SIG-M5 treated with dmso at 0.1 percent for 504 hours (cell line): ENCODE measurements around the gene SEMA4D.

Experiments used
- DNase-seq: peaks from one replicate; lab custom pipeline; 2025; ENCODE audit not compliant: unreplicated experiment; lab: John Stamatoyannopoulos, UW

SEMA4D gene

GRCh38 chr9:89446261-89446960, 51.5 kb downstream of the SEMA4D start:
- DNase-seq = no peak

DNA sequence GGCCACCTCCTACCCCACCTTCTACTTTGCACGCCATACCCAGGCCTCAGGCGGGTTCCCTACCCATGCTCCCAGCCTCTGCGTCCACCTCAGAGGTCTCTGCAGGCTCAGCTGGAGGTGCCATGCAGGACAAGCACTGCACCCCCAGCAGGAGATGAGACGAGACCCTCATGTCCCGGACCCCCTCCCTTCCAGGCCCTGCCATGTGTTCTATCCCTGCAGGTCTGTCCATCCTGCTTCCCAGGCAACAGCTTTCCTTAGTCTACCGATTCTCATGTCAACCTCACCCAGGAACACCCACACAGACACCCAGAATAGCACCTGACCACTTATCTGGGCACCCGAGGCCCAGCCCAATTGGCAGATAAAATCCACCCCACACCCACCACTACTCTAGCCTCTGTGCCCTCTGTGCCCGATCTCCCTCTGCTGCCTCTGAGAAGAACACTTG, 52.1 kb downstream of the SEMA4D start:
- no peak for DNase-seq

GRCh38 chr9:89444925-89445765, 52.8 kb downstream of the SEMA4D start:
- no peak for DNase-seq

DNA sequence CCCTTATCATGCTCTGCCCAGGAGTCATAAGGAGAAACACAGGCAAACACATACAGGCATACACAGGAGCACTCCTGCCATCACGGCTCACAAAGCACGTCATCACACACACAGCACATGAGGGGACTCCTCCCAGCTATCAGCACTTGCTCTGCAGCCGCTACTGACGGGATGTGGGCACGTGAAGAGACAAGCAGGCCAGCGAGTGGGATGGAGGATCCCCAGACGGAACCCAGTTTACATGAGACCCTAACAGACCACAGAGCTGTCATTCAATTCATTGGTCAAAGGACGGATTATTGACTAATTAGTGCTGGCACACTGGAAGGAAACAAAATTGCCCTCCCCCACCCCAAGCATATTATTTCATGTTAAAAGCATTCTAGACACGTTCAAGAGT, 53.6 kb downstream of the SEMA4D start:
- DNase-seq = no peak

DNA sequence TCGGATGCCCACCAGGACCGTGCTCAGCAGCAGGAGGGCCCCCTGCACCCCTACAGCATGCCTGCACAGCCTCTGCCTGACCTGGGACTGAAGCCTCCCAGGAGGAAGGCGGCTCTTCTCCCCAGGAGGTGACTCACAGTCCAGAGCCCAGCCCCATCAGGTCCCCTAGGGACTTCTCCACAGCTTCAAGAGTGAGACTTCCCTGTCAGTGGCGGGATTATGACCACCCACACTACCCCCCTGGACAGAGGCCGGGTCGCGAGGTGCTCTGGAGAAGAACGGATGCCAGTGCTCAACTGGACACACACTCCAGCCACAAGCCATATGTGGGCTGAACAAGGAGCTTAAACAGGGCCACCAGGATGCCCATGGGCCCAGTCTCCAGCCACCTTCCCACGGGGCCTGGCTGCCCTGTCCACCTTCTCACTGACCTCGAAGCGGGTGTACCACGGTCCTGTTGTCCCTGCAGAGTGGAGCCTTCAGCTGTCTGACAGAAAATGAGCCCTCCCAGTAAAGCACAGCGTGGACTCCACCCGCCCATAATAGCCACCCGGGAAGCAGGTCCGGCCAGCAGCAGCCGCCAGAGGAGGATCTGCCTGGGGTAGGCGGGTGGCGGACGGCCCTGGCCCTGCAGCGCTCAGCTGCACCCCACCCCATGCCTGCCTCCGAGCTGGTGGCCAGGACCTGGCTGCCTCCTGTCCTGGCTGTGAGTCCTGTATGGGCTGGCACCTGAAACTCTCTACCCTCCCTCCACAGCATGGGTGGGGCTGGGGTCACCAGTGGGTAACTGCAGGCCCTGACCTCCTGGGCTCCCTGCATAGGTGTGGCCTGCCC, 54.7 kb downstream of the SEMA4D start:
- DNase-seq = peak; percentile 44

- DNase-seq = peak; percentile 69
Observed at GRCh38 chr9:89442501-89442978, 55.4 kb downstream of the SEMA4D start.

DNA sequence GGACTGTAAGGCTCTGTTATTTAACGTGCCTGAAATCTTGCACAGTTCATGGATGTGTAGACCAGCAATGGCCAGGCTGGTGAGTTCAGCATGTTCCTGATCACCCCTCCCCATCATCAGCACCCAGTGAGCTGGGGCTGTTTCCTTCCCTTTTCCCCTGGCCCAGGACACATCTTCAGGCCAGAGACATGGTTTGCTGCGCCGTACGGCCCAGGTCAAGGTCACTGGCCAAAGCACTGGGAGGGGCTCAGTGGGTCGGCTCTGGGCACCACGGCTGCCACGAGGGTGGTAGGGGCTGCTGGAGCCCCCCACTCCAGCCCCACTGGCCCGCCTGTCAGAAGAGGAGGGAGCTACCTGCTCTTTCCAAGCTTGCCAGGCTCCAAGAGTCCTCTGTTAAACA, 55.9 kb downstream of the SEMA4D start:
- DNase-seq = no peak

DNA sequence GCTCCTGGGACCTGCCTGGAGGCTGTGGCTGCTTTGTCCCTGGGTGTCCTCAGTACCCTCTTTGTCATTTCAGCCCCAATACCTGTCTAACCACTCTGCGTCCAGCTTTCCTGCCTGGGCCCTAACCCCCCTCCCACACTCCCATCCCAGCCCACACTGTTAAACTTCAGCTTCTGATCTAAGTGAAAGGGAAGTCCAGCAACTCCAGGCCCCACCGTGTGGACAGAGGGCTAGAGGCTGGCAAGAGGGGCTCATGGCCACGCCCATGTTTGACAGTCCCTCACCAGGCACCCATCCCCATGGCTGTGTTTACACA, 56.3 kb downstream of the SEMA4D start:
- DNase-seq = no peak

DNA sequence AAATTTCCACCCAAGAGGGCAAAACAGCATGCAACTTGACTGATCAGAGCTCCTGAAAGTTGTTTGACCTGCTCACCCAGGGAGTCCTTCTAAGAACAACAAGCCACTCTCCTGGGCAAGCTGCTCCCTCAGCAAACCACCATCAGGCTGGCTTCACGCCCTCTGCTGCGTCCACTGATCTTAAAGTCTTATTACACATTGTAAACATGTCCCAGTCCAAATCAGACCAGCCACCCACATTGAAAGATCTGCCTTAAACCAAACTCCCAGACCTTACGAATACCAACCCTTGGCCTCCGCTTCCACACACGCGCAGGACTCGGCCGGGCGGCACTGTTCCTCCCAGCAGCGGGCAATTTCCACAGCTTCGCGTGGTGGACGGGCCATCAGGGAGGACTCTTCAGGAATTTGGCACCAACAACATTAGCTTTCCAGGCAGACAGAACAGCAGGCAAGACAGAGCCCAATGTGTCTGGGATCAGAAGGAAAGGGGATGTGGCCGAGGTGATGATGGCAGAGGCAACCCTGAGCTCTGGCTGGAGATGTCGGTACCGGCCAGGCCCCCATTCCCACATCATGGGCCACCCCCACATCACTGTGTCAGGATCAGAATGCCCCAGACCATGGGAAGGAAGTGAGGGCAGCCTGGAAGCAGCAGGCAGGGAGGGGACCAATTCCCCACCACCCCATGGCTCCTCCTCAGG, 56.8 kb downstream of the SEMA4D start:
- no peak for DNase-seq

DNA sequence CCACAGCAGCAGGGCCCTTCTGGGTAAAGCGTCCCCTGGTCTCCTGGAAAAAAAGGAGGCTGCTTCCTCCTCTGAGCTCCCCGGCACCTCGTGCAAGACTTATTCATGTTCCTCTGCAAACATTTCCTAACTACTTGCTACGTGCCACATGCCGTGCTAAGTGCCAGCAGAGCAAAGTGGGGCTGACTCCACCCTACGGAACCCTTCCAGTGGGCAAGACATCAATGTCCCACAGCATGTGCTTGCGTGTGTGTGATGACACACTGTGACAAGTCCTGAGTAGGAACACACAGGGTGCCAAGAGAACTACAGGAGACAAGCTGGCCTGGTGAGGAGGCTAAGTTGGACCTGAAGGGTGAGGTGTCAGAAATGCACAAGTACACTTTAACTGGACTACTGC, 57.4 kb downstream of the SEMA4D start:
- peak; percentile 86 for DNase-seq

GRCh38 chr9:89440046-89440445, 57.9 kb downstream of the SEMA4D start:
- DNase-seq = no peak

DNA sequence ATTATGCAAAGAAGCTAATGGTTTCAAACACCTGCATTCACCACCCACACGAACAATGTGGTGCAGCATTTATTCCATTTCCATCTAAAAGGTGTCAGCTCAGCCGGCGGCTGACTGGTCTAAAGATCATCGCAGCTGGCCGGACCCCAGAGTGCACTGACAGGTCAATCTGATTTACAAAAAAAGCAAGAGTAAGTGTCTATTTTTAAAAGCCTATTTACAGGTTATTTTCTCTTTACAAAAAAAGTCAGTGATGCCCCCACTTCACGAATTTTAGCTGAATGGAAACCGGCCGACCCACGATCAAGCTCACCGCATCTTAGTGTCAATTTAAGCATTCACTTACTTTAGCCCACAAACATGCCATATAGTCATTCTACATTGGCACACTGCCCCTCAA, 58.3 kb downstream of the SEMA4D start:
- no peak for DNase-seq

GRCh38 chr9:89438194-89438593, 59.7 kb downstream of the SEMA4D start:
- DNase-seq = no peak

GRCh38 chr9:89437772-89438171, 60.1 kb downstream of the SEMA4D start:
- DNase-seq = no peak

DNA sequence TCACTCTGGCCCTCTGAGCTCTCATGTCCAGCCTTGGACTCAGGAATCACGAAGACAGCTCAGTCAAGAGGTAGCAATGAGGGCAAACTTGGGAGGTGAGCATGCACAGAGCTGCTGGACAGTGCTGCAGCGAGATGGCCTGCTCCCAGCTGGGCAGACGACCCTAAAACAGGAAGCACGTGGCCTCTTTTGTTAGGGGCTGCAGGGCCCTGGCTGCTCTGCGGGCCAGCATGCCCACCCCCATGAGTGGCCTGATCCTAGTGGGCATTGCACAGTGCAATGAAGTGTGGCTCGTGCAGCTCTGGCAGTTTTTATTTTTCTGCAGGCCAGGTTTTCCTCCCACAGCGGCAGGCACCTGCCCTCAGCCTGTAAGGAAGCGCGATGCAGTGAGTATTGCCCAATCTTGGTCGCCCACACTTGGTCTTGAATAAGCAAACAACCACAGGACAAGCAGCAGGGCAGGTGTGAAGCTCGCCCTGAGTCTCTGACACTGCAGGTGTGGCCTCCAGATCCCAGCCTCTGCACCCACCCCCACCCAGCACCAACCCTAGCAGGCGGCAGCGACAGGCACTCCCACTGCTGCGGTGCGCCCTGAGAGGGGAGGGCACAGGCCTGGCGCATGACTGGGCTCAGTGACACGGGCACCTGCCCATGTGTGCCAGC, 60.8 kb downstream of the SEMA4D start:
- DNase-seq = no peak

- DNase-seq = no peak
Observed at GRCh38 chr9:89436326-89436725, 61.6 kb downstream of the SEMA4D start.

DNA sequence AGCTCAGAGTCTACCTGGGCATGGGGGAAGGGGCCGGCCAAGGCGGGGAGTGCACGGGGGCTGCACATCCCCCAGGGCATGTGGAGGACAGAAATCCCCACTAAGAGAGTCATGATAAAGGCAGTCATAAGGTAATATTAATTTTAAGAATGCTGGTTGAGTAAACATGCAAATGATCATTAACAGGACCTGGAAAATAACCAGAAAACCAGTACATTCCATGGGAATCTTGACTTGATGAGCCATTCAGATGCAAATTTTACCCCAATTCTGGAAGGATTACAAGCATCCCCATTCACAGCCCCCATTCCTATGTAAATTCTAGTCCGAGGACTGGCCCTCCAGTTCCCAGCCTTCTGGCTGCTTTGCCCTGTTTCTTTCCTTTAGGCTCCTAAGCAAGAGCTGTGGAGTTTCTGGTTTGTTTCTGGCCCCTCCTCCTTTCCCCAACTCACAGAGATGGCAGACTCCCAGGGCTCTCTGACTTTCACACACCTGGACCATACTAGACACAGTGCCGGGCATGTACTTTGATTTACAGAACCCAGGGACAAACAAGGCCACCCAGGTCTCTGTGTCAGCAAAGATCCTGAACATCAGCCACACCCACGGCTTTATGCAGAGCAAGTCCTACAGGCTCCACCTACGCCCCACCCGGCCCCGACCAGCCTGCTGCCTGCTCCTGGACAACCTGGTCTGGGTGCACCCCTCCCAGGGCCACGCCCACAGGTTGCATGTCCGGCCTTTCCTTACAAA, 62.7 kb downstream of the SEMA4D start:
- peak; percentile 43 for DNase-seq

DNA sequence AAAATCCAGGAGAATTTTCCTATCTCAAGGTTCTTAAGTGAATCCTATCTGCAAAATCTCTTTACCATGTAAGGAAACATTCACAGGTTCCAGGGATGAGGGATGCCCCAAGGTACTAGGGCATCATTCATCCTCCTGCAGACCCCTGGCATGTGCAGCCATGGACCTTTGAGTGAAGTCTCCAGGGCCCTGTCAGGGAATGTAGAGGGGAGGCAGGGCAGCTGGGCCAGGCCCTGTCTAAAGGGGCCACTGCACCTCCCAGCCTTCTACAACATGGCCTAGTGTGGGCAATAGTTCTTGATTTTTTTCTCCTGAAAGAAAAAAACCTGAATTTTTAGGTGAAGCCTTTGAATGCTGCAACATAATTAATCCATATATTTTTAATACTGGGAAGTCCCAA, 63.3 kb downstream of the SEMA4D start:
- no peak for DNase-seq

- DNase-seq = no peak
Observed at GRCh38 chr9:89433826-89434225, 64.1 kb downstream of the SEMA4D start.
